ENCODE results near the gene GTF3C5. TPM values are rescaled to one million over a fixed set of nuclear protein-coding genes. Genes with fewer than 3 reads are reported as not detected.
A peak's percentile ranks its signal among the peaks of the same experiment; 100 is the strongest.

GTF3C5 gene
- total and polyA plus RNA-seq, 10 of the 15 experiments (the other 5 are each of a cell fraction or from before 2014, with no cell fraction given): 2.2 to 81.1 (median 68.7) TPM

GRCh38 chr9:133030317-133031129 lies at the start of gene GTF3C5 (continued):
- TF ChIP-seq PRDM15 (CRISPR knock-in tag; IDR thresholded peaks at IDR 0.05) (no peak), CHD2 (IDR thresholded peaks at IDR 0.05; ENCODE audit: borderline replicate concordance, low read depth, low read length) (peak; percentile 86), RB1 (IDR thresholded peaks at IDR 0.05; ENCODE audit: borderline replicate concordance) (peak; percentile 99), TARDBP (IDR thresholded peaks at IDR 0.05; ENCODE audit: borderline replicate concordance) (peak; percentile 73; the same call in 1 of the 2 replicates), RAD21 (IDR thresholded peaks at IDR 0.05; ENCODE audit: insufficient read depth, low read depth, low read length) (no peak), MYB (IDR thresholded peaks at IDR 0.05; ENCODE audit: borderline replicate concordance, low read depth, low read length) (no peak), ESRRA (IDR thresholded peaks at IDR 0.05; ENCODE audit: low read length) (no peak), LARP7 (IDR thresholded peaks at IDR 0.05) (peak; percentile 73), MEF2B (IDR thresholded peaks at IDR 0.05; ENCODE audit: partially characterized antibody, poor library complexity, severe bottlenecking) (peak; percentile 41), NBN (IDR thresholded peaks at IDR 0.05) (peak; percentile 88), CBX3 (IDR thresholded peaks at IDR 0.05; ENCODE audit: borderline replicate concordance, low read depth) (no peak), RFX5 (IDR thresholded peaks at IDR 0.05; ENCODE audit: low read depth, low read length) (peak; percentile 63), RELA (IDR thresholded peaks at IDR 0.05; ENCODE audit: borderline replicate concordance, partially characterized antibody) (peak; percentile 63), RELB (IDR thresholded peaks at IDR 0.05; ENCODE audit: low read depth) (peak; percentile 100), HSF1 (IDR thresholded peaks at IDR 0.05; ENCODE audit: low read depth, low read length) (no peak), ZBED1 (IDR thresholded peaks at IDR 0.05; ENCODE audit: borderline replicate concordance) (no peak), ZNF622 (IDR thresholded peaks at IDR 0.05) (no peak), SP1 (IDR thresholded peaks at IDR 0.05; ENCODE audit: low read depth, low read length) (peak; percentile 92), BMI1 (IDR thresholded peaks at IDR 0.05; ENCODE audit: borderline replicate concordance) (no peak)
- TF ChIP-seq, protein P1, sequence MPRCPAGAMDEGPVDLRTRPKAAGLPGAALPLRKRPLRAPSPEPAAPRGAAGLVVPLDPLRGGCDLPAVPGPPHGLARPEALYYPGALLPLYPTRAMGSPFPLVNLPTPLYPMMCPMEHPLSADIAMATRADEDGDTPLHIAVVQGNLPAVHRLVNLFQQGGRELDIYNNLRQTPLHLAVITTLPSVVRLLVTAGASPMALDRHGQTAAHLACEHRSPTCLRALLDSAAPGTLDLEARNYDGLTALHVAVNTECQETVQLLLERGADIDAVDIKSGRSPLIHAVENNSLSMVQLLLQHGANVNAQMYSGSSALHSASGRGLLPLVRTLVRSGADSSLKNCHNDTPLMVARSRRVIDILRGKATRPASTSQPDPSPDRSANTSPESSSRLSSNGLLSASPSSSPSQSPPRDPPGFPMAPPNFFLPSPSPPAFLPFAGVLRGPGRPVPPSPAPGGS (IDR thresholded peaks at IDR 0.05; ENCODE audit: borderline replicate concordance, insufficient read depth, low read depth, low read length, poor library complexity, severe bottlenecking): no peak
- TF ChIP-seq, protein P2, sequence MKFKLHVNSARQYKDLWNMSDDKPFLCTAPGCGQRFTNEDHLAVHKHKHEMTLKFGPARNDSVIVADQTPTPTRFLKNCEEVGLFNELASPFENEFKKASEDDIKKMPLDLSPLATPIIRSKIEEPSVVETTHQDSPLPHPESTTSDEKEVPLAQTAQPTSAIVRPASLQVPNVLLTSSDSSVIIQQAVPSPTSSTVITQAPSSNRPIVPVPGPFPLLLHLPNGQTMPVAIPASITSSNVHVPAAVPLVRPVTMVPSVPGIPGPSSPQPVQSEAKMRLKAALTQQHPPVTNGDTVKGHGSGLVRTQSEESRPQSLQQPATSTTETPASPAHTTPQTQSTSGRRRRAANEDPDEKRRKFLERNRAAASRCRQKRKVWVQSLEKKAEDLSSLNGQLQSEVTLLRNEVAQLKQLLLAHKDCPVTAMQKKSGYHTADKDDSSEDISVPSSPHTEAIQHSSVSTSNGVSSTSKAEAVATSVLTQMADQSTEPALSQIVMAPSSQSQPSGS (IDR thresholded peaks at IDR 0.05; ENCODE audit: low read length): peak; percentile 38; the same call in 1 of the 2 replicates
